ENCODE results near the gene RNF169. TPM values are rescaled to one million over a fixed set of nuclear protein-coding genes. Genes with fewer than 3 reads are reported as not detected.

The RNF169 gene
- total RNA-seq, 4 donors from 2014 or later = 20.1 to 23.4 (median 22.3) TPM

GRCh38 chr11:74826901-74827300 lies 78.3 kb downstream of the RNF169 start:
- WGBS, 2 donors = 86 to 96% methylated on average over 4 of the region's 4 CpGs

GRCh38 chr11:74837191-74837590 lies 88.5 kb downstream of the RNF169 start:
- WGBS, 2 donors = 93% methylated on average over 1 of the region's 1 CpG
- peaks cover 0 to 71% (median 7%) of the 10 kb centered on the region in 3 donors for H3K36me3 ChIP-seq

More at GRCh38 chr11:74826901-74827300, 78.3 kb downstream of the RNF169 start:
- H3K4me3 ChIP-seq = no peak overlapping the region
- peaks cover 0 to 58% (median 0%) of the 10 kb centered on the region in 3 donors for H3K36me3 ChIP-seq
- TF ChIP-seq POLR2A (IDR thresholded peaks at IDR 0.05) (no peak), EP300 (IDR thresholded peaks at IDR 0.05) (no peak), CTCF (IDR thresholded peaks at IDR 0.05) (no peak)
- DNase-seq (ENCODE audit: low spot score in 2 of 2) = no peak
- H3K4me1 ChIP-seq = peaks cover 0 to 11% (median 0%) of the 10 kb centered on the region in 4 donors
- no peak overlapping the region for H3K27ac ChIP-seq
- H3K9me3 ChIP-seq = peaks cover 0 to 20% (median 1%) of the 10 kb centered on the region in 4 donors
- H3K27me3 ChIP-seq = no peaks in the 10 kb centered on the region

GRCh38 chr11:74838188-74838587 lies 89.5 kb downstream of the RNF169 start:
- H3K36me3 ChIP-seq = peaks cover 0 to 81% (median 7%) of the 10 kb centered on the region in 3 donors
- no peaks in the 10 kb centered on the region for H3K9me3 ChIP-seq
- no peaks in the 10 kb centered on the region for H3K27me3 ChIP-seq
- no peak overlapping the region for H3K4me3 ChIP-seq
- no peak overlapping the region for H3K27ac ChIP-seq
- no peak for TF ChIP-seq EP300 (IDR thresholded peaks at IDR 0.05)
- TF ChIP-seq POLR2A (IDR thresholded peaks at IDR 0.05) = no peak
- no peak for TF ChIP-seq CTCF (IDR thresholded peaks at IDR 0.05)
- WGBS, 2 donors = 95 to 100% methylated on average over 1 of the region's 1 CpG
- DNase-seq (ENCODE audit: low spot score in 2 of 2) = no peak
- peaks cover 0 to 5% (median 0%) of the 10 kb centered on the region in 4 donors for H3K4me1 ChIP-seq

More at GRCh38 chr11:74837191-74837590, 88.5 kb downstream of the RNF169 start:
- Histone ChIP-seq H3K27me3 (no peaks in the 10 kb centered on the region), H3K4me3 (no peak overlapping the region), H3K9me3 (no peaks in the 10 kb centered on the region), H3K4me1 (peaks cover 0 to 5% (median 0%) of the 10 kb centered on the region in 4 donors), H3K27ac (no peak overlapping the region)
- DNase-seq (ENCODE audit: low spot score in 2 of 2) = no peak
- TF ChIP-seq POLR2A (IDR thresholded peaks at IDR 0.05) (no peak), CTCF (IDR thresholded peaks at IDR 0.05) (no peak), EP300 (IDR thresholded peaks at IDR 0.05) (no peak)

- peaks cover 0 to 91% (median 7%) of the 10 kb centered on the region in 3 donors for H3K36me3 ChIP-seq
- H3K27ac ChIP-seq = no peak overlapping the region
- DNase-seq (ENCODE audit: low spot score in 2 of 2) = no peak
- TF ChIP-seq POLR2A (IDR thresholded peaks at IDR 0.05) = no peak
- TF ChIP-seq EP300 (IDR thresholded peaks at IDR 0.05) = no peak
- no peak for TF ChIP-seq CTCF (IDR thresholded peaks at IDR 0.05)
- WGBS, 2 donors = 55 to 74% methylated on average over 1 of the region's 1 CpG
- no peak overlapping the region for H3K4me3 ChIP-seq
- H3K4me1 ChIP-seq = peaks cover 0 to 5% (median 0%) of the 10 kb centered on the region in 4 donors
- no peaks in the 10 kb centered on the region for H3K9me3 ChIP-seq
- H3K27me3 ChIP-seq = no peaks in the 10 kb centered on the region
Observed at GRCh38 chr11:74839446-74839845, 90.8 kb downstream of the RNF169 start.

- no peak overlapping the region for H3K4me3 ChIP-seq
- H3K27ac ChIP-seq = no peak overlapping the region
- DNase-seq (ENCODE audit: low spot score in 2 of 2) = no peak
- H3K9me3 ChIP-seq = no peaks in the 10 kb centered on the region
- TF ChIP-seq EP300 (IDR thresholded peaks at IDR 0.05) (no peak), POLR2A (IDR thresholded peaks at IDR 0.05) (no peak), CTCF (IDR thresholded peaks at IDR 0.05) (no peak)
- peaks cover 0 to 91% (median 7%) of the 10 kb centered on the region in 3 donors for H3K36me3 ChIP-seq
- no peaks in the 10 kb centered on the region for H3K27me3 ChIP-seq
- peaks cover 0 to 5% (median 0%) of the 10 kb centered on the region in 4 donors for H3K4me1 ChIP-seq
- WGBS, 2 donors = 72 to 73% methylated on average over 2 of the region's 2 CpGs
Observed at GRCh38 chr11:74839971-74840370, 91.3 kb downstream of the RNF169 start.
